WTC11 (cell line): ENCODE results near the gene LPCAT3. TPM values are rescaled to one million over a fixed set of nuclear protein-coding genes. Genes with fewer than 3 reads are reported as not detected.

Source experiments
- ATAC-seq: fragments of 200-7000 bp; cut with Tn5 transposase; 2 replicates; pipeline ENCODE4 v1.10.0; 2021; ENCODE audit warnings: mild to moderate bottlenecking, moderate library complexity
- CTCF ChIA-PET: fragments of 300-600 bp; sonication (Branson Sonifier 250); formaldehyde crosslinking; loops from one replicate; lab custom pipeline; 2021; ENCODE audit warnings: antibody characterized with exemption; lab: Charles Lee
- POLR2A ChIA-PET: fragments of 350-600 bp; sonication (Branson Sonifier 250); formaldehyde crosslinking; loops from one replicate; lab custom pipeline; 2021; ENCODE audit warnings: antibody characterized with exemption; lab: Charles Lee
- DNase-seq: peaks from one replicate; pipeline ENCODE4 v3.0.0; 2021; ENCODE audit warnings: low spot score
- H3K27ac Mint-ChIP-seq: 2 replicates; pipeline ENCODE4 v1.8.0; 2021; ENCODE audit warnings: mixed read lengths
- H3K27me3 Mint-ChIP-seq: 2 replicates; pipeline ENCODE4 v1.8.0; 2021; ENCODE audit warnings: low read depth, mild to moderate bottlenecking, moderate library complexity, mixed read lengths
- H3K36me3 Mint-ChIP-seq: 2 replicates; pipeline ENCODE4 v1.8.0; 2021; ENCODE audit warnings: mixed read lengths
- H3K4me1 Mint-ChIP-seq: 2 replicates; pipeline ENCODE4 v1.8.0; 2022; ENCODE audit warnings: mixed read lengths
- H3K4me3 Mint-ChIP-seq: 2 replicates; pipeline ENCODE4 v1.8.0; 2021; ENCODE audit warnings: mild to moderate bottlenecking, moderate library complexity, mixed read lengths
- H3K9me3 Mint-ChIP-seq: 2 replicates; pipeline ENCODE4 v1.8.0; 2021; ENCODE audit warnings: mixed read lengths
- CBFB ChIP-seq: sonication (generic); formaldehyde crosslinking; IDR thresholded peaks from 2 replicates; pipeline ENCODE4 v1.8.1; 2022; ENCODE audit warnings: mild to moderate bottlenecking, low read depth, missing genetic modification reagents
- CREB1 ChIP-seq: sonication (generic); formaldehyde crosslinking; IDR thresholded peaks from 2 replicates; pipeline ENCODE4 v1.8.0; 2023; ENCODE audit warnings: mild to moderate bottlenecking, missing genetic modification reagents
- HMGA2 ChIP-seq: fragments of 250-450 bp; sonication (Bioruptor Pico); IDR thresholded peaks from 2 replicates; pipeline ENCODE4 v1.4.0; 2021; ENCODE audit warnings: mild to moderate bottlenecking, moderate library complexity
- NFE2L1 ChIP-seq: sonication (generic); formaldehyde crosslinking; IDR thresholded peaks from 2 replicates; pipeline ENCODE4 v1.8.1; 2023; ENCODE audit warnings: missing genetic modification reagents
- NFYB ChIP-seq: sonication (generic); formaldehyde crosslinking; conservative IDR thresholded peaks from 2 replicates; pipeline ENCODE4 v1.8.0; 2022; ENCODE audit warnings: low read depth, missing genetic modification reagents
- NR1H2 ChIP-seq: sonication (generic); formaldehyde crosslinking; IDR thresholded peaks from 2 replicates; pipeline ENCODE4 v1.9.0; 2021; ENCODE audit warnings: mild to moderate bottlenecking, moderate library complexity, missing genetic modification reagents
- NR2C2 ChIP-seq: sonication (generic); formaldehyde crosslinking; IDR thresholded peaks from 2 replicates; pipeline ENCODE4 v1.8.0; 2022; ENCODE audit warnings: mild to moderate bottlenecking, missing genetic modification reagents
- RELA ChIP-seq: sonication (generic); formaldehyde crosslinking; IDR thresholded peaks from 2 replicates; pipeline ENCODE4 v1.8.1; 2022; ENCODE audit warnings: missing genetic modification reagents, mild to moderate bottlenecking, borderline replicate concordance
- RORB ChIP-seq: fragments of 250-450 bp; sonication (Bioruptor Pico); IDR thresholded peaks from 2 replicates; pipeline ENCODE4 v1.9.0; 2021; ENCODE audit warnings: mild to moderate bottlenecking
- SMAD3 ChIP-seq: sonication (generic); formaldehyde crosslinking; IDR thresholded peaks from 2 replicates; pipeline ENCODE4 v1.8.0; 2022; ENCODE audit warnings: missing genetic modification reagents, mild to moderate bottlenecking, borderline replicate concordance
- SOX15 ChIP-seq: fragments of 250-450 bp; sonication (Bioruptor Pico); IDR thresholded peaks from 2 replicates; pipeline ENCODE4 v1.9.0; 2021; ENCODE audit warnings: mild to moderate bottlenecking
- ZNF396 ChIP-seq: fragments of 250-450 bp; sonication (Bioruptor Pico); IDR thresholded peaks from 2 replicates; pipeline ENCODE4 v1.8.0; 2021; ENCODE audit warnings: mild to moderate bottlenecking, moderate library complexity, borderline replicate concordance
- ZNF416 ChIP-seq: fragments of 250-450 bp; sonication (Bioruptor Pico); IDR thresholded peaks from 2 replicates; pipeline ENCODE4 v1.9.0; 2021; ENCODE audit warnings: mild to moderate bottlenecking, inconsistent platforms
- total RNA-seq: library from RNA; stranded (reverse); gene quantifications from 3 replicates; pipeline ENCODE4 v1.2.3, GENCODE V29; 2021
- TF ChIP-seq, protein P1 (sequence below): sonication (generic); formaldehyde crosslinking; IDR thresholded peaks from 2 replicates; pipeline ENCODE4 v1.8.1; 2023; ENCODE audit warnings: mild to moderate bottlenecking, missing genetic modification reagents
- TF ChIP-seq, protein P2 (sequence below): sonication (generic); formaldehyde crosslinking; IDR thresholded peaks from 2 replicates; pipeline ENCODE4 v1.8.0; 2022; ENCODE audit warnings: missing genetic modification reagents
- TF ChIP-seq, protein P3 (sequence below): sonication (generic); formaldehyde crosslinking; IDR thresholded peaks from 2 replicates; pipeline ENCODE4 v1.8.1; 2022; ENCODE audit warnings: missing genetic modification reagents, borderline replicate concordance
- TF ChIP-seq, protein P4 (sequence below): fragments of 250-450 bp; sonication (Bioruptor Pico); IDR thresholded peaks from 2 replicates; pipeline ENCODE4 v1.9.0; 2021; ENCODE audit warnings: mild to moderate bottlenecking, borderline replicate concordance
- TF ChIP-seq, protein P5 (sequence below): fragments of 250-450 bp; sonication (Bioruptor Pico); IDR thresholded peaks from 2 replicates; pipeline ENCODE4 v1.9.0; 2021; ENCODE audit warnings: mild to moderate bottlenecking

The LPCAT3 gene
- total RNA-seq, 1 experiment from 2014 or later, result 40.0 TPM

DNA sequence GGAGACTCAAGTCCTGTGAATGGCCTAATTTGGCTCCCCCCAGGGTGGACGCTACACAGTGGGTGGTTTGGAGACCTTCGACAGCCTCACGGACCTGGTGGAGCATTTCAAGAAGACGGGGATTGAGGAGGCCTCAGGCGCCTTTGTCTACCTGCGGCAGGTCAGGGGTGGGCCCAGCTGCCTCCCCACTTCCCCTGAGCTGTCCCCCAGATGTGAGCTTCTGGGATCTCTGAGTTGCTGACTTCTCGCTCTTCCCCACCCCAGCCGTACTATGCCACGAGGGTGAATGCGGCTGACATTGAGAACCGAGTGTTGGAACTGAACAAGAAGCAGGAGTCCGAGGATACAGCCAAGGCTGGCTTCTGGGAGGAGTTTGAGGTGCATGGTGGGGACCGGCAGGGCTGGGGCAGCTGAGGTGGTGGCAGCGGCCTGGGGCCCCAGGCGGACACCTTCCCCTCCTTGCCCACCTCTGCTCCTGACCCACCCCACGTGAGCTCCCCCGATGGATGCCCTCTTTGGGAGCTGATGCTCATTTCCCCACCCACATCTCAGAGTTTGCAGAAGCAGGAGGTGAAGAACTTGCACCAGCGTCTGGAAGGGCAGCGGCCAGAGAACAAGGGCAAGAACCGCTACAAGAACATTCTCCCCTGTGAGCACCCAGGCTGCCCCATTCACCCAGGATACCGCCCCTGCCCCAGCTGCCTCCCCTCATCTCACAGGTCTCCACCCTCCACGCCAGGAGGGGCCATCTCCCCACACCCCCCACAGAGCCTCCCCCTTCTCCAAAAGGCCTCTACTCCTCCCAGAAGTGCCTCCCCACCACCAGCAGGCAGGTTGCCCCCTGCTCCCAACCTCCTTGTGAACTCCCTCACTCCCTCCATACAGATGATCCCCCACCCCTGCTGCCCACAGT, 62.9 kb downstream of the LPCAT3 start:
- no peak overlapping the region for H3K4me3 Mint-ChIP-seq
- no peaks in the 10 kb centered on the region for H3K27me3 Mint-ChIP-seq
- TF ChIP-seq, protein P1, sequence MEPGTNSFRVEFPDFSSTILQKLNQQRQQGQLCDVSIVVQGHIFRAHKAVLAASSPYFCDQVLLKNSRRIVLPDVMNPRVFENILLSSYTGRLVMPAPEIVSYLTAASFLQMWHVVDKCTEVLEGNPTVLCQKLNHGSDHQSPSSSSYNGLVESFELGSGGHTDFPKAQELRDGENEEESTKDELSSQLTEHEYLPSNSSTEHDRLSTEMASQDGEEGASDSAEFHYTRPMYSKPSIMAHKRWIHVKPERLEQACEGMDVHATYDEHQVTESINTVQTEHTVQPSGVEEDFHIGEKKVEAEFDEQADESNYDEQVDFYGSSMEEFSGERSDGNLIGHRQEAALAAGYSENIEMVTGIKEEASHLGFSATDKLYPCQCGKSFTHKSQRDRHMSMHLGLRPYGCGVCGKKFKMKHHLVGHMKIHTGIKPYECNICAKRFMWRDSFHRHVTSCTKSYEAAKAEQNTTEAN (CRISPR knock-in tag), result no peak
- TF ChIP-seq NR1H2 (CRISPR knock-in tag) (no peak), NR2C2 (CRISPR knock-in tag) (no peak), ZNF396 (no peak), RELA (no peak), CREB1 (CRISPR knock-in tag) (no peak), SMAD3 (CRISPR knock-in tag) (no peak), SOX15 (CRISPR knock-in tag) (no peak), CBFB (CRISPR knock-in tag) (no peak), ZNF416 (CRISPR knock-in tag) (no peak)
- TF ChIP-seq, protein P2, sequence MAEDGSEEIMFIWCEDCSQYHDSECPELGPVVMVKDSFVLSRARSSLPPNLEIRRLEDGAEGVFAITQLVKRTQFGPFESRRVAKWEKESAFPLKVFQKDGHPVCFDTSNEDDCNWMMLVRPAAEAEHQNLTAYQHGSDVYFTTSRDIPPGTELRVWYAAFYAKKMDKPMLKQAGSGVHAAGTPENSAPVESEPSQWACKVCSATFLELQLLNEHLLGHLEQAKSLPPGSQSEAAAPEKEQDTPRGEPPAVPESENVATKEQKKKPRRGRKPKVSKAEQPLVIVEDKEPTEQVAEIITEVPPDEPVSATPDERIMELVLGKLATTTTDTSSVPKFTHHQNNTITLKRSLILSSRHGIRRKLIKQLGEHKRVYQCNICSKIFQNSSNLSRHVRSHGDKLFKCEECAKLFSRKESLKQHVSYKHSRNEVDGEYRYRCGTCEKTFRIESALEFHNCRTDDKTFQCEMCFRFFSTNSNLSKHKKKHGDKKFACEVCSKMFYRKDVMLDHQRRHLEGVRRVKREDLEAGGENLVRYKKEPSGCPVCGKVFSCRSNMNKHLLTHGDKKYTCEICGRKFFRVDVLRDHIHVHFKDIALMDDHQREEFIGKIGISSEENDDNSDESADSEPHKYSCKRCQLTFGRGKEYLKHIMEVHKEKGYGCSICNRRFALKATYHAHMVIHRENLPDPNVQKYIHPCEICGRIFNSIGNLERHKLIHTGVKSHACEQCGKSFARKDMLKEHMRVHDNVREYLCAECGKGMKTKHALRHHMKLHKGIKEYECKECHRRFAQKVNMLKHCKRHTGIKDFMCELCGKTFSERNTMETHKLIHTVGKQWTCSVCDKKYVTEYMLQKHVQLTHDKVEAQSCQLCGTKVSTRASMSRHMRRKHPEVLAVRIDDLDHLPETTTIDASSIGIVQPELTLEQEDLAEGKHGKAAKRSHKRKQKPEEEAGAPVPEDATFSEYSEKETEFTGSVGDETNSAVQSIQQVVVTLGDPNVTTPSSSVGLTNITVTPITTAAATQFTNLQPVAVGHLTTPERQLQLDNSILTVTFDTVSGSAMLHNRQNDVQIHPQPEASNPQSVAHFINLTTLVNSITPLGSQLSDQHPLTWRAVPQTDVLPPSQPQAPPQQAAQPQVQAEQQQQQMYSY (CRISPR knock-in tag), result no peak
- DNase-seq (no peak), ATAC-seq (no peak)
- no peaks in the 10 kb centered on the region for H3K36me3 Mint-ChIP-seq
- H3K9me3 Mint-ChIP-seq, result no peaks in the 10 kb centered on the region
- H3K27ac Mint-ChIP-seq, result 0 out of 2 replicates have a peak overlapping the region, but pooled peaks have one; percentile 49
- CTCF ChIA-PET, result interaction anchor here (1.8 kb wide), 1 partner anchor 9 kb away, joined by 5 read pairs; no protein-coding TSS in a partner anchor
- POLR2A ChIA-PET, result no interaction called here
- peaks cover 29% of the 10 kb centered on the region for H3K4me1 Mint-ChIP-seq

DNA sequence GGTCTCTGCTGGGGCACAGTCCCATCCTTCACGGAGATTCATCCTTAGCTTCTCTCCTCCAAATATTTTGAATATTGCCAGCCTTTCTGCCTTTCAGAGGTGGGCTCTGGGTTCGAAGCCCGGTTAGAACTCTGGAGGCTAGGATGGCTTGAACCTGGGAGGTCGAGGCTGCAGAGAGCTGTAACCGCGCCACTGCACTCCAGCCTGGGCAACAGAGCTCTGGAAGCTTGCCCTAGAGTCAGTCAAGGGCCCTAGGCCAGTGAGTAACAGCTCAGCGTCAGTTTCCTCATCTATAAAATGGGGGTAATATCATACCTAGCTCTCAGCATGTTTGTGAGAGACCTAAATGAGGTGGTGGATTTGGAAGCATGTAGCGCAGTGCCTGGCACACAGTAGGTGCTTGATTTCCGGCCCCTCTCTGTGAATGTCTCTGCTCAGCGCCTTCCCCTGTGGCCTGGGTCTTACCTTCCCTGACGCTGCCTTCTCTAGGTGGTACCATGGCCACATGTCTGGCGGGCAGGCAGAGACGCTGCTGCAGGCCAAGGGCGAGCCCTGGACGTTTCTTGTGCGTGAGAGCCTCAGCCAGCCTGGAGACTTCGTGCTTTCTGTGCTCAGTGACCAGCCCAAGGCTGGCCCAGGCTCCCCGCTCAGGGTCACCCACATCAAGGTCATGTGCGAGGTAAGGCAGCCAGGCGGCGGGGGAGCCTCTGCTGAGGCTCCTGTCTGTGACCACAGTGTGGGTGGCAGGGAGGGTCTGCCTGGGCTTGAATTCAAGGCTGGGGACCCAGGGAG, 63.8 kb downstream of the LPCAT3 start:
- CTCF ChIA-PET, result interaction anchor here (1.8 kb wide), 1 partner anchor 10 kb away, joined by 5 read pairs; no protein-coding TSS in a partner anchor

More for the DNA sequence above, 63.8 kb downstream of the LPCAT3 start:
- Mint-ChIP-seq H3K36me3 (no peaks in the 10 kb centered on the region), H3K4me1 (peaks cover 29% of the 10 kb centered on the region), H3K27ac (peak overlapping the region; percentile 49), H3K4me3 (no peak overlapping the region), H3K9me3 (no peaks in the 10 kb centered on the region), H3K27me3 (no peaks in the 10 kb centered on the region)
- TF ChIP-seq RORB (no peak), NFE2L1 (CRISPR knock-in tag) (no peak), SOX15 (CRISPR knock-in tag) (no peak), NFYB (CRISPR knock-in tag) (no peak), HMGA2 (CRISPR knock-in tag) (no peak)
- TF ChIP-seq, protein P3, sequence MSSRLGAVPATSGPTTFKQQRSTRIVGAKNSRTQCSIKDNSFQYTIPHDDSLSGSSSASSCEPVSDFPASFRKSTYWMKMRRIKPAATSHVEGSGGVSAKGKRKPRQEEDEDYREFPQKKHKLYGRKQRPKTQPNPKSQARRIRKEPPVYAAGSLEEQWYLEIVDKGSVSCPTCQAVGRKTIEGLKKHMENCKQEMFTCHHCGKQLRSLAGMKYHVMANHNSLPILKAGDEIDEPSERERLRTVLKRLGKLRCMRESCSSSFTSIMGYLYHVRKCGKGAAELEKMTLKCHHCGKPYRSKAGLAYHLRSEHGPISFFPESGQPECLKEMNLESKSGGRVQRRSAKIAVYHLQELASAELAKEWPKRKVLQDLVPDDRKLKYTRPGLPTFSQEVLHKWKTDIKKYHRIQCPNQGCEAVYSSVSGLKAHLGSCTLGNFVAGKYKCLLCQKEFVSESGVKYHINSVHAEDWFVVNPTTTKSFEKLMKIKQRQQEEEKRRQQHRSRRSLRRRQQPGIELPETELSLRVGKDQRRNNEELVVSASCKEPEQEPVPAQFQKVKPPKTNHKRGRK (CRISPR knock-in tag), result no peak
- TF ChIP-seq, protein P4, sequence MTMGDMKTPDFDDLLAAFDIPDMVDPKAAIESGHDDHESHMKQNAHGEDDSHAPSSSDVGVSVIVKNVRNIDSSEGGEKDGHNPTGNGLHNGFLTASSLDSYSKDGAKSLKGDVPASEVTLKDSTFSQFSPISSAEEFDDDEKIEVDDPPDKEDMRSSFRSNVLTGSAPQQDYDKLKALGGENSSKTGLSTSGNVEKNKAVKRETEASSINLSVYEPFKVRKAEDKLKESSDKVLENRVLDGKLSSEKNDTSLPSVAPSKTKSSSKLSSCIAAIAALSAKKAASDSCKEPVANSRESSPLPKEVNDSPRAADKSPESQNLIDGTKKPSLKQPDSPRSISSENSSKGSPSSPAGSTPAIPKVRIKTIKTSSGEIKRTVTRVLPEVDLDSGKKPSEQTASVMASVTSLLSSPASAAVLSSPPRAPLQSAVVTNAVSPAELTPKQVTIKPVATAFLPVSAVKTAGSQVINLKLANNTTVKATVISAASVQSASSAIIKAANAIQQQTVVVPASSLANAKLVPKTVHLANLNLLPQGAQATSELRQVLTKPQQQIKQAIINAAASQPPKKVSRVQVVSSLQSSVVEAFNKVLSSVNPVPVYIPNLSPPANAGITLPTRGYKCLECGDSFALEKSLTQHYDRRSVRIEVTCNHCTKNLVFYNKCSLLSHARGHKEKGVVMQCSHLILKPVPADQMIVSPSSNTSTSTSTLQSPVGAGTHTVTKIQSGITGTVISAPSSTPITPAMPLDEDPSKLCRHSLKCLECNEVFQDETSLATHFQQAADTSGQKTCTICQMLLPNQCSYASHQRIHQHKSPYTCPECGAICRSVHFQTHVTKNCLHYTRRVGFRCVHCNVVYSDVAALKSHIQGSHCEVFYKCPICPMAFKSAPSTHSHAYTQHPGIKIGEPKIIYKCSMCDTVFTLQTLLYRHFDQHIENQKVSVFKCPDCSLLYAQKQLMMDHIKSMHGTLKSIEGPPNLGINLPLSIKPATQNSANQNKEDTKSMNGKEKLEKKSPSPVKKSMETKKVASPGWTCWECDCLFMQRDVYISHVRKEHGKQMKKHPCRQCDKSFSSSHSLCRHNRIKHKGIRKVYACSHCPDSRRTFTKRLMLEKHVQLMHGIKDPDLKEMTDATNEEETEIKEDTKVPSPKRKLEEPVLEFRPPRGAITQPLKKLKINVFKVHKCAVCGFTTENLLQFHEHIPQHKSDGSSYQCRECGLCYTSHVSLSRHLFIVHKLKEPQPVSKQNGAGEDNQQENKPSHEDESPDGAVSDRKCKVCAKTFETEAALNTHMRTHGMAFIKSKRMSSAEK (CRISPR knock-in tag), result no peak
- TF ChIP-seq, protein P5, sequence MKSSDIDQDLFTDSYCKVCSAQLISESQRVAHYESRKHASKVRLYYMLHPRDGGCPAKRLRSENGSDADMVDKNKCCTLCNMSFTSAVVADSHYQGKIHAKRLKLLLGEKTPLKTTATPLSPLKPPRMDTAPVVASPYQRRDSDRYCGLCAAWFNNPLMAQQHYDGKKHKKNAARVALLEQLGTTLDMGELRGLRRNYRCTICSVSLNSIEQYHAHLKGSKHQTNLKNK (CRISPR knock-in tag), result no peak
- POLR2A ChIA-PET, result interaction anchor here (1.2 kb wide), 1 partner anchor 10 kb away, joined by 3 read pairs; the partner anchor contains the start of genes C12orf57 and RNU7-1
- ATAC-seq (no peak), DNase-seq (no peak)
